22Rv1 (cell line): ENCODE measurements around the gene DKC1.

Experiments used
- ZFX ChIP-seq: fragments of 450-650 bp; IDR thresholded peaks from 2 replicates; pipeline ENCODE4 v1.6.1; 2017; ENCODE audit warnings: antibody characterized with exemption, borderline replicate concordance
- TF ChIP-seq, protein P1 (sequence below): fragments of 450-650 bp; IDR thresholded peaks from 2 replicates; pipeline ENCODE4 v1.5.1; 2017; ENCODE audit warnings: mild to moderate bottlenecking

DNA sequence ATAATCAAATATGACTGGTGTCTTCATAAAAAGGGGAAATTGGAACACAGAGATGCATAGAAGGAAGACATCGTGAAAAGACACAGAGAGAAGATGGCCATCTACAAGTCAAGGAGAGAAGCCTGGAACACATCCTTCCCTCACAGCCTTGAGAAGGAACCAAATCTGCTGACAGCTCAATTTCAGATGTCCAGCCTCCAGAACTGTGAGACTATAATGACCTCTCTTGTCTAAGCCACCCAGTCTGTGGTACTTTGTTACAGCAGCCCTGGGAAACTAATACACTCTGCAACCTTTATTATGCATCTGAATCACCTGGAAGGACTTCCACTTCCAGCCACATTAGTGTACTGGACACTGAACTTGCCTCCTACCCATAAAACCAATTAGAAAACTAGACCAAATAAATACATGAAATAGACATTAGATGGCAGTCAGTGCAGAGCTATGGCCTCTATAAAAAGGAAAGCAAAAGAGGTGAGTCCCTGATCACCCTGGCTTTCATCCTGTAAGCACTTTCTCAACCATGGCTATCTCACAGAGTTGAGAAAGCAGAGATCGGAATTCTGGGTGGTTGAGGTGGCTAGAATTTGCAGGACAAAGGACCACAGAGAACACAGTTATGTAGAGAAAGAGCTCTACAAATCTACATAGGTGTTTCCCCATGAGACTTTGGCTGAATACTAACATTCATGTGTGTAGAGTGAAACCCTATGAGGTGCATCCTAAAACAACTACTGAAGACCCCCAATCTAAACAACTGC lies 37.5 kb upstream of the DKC1 start:
- TF ChIP-seq, protein P1, sequence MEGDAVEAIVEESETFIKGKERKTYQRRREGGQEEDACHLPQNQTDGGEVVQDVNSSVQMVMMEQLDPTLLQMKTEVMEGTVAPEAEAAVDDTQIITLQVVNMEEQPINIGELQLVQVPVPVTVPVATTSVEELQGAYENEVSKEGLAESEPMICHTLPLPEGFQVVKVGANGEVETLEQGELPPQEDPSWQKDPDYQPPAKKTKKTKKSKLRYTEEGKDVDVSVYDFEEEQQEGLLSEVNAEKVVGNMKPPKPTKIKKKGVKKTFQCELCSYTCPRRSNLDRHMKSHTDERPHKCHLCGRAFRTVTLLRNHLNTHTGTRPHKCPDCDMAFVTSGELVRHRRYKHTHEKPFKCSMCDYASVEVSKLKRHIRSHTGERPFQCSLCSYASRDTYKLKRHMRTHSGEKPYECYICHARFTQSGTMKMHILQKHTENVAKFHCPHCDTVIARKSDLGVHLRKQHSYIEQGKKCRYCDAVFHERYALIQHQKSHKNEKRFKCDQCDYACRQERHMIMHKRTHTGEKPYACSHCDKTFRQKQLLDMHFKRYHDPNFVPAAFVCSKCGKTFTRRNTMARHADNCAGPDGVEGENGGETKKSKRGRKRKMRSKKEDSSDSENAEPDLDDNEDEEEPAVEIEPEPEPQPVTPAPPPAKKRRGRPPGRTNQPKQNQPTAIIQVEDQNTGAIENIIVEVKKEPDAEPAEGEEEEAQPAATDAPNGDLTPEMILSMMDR = no peak
- no peak for TF ChIP-seq ZFX
